Measurements from ENCODE around the gene WNT2. TPM values are rescaled to one million over a fixed set of nuclear protein-coding genes. Genes with fewer than 3 reads are reported as not detected.

Gene WNT2
- total RNA-seq, 1 donor from 2014 or later: under 0.01 TPM

DNA sequence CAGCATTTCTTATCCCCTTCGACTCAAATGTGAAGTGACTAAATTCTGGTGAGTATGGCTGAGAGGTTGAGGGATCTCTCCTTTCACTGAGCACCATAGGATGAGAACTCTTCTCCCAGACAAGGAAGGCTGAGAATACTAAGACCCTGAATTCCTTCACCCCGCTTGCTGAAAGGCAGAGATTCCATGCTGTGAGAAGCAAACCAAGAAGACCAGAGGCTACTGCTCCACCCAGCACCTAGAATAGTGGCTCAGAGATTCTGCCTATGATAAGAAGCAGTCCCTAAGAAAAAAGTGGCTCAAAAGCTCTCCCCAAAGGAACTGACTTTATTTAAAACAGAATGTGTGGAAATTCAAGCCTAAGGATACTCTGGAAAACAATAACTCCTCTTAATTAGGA is 26.7 kb upstream of the WNT2 start:
- no peak overlapping the region for H3K4me3 ChIP-seq (ENCODE audit: low read depth, low read length)
- DNase-seq (ENCODE audit: low read depth) (no peak), FAIRE-seq (peak; percentile 28)
- H3K27me3 ChIP-seq (ENCODE audit: control insufficient read depth, insufficient read depth, low read length): peaks cover 3% of the 10 kb centered on the region
- TF ChIP-seq, protein P1, sequence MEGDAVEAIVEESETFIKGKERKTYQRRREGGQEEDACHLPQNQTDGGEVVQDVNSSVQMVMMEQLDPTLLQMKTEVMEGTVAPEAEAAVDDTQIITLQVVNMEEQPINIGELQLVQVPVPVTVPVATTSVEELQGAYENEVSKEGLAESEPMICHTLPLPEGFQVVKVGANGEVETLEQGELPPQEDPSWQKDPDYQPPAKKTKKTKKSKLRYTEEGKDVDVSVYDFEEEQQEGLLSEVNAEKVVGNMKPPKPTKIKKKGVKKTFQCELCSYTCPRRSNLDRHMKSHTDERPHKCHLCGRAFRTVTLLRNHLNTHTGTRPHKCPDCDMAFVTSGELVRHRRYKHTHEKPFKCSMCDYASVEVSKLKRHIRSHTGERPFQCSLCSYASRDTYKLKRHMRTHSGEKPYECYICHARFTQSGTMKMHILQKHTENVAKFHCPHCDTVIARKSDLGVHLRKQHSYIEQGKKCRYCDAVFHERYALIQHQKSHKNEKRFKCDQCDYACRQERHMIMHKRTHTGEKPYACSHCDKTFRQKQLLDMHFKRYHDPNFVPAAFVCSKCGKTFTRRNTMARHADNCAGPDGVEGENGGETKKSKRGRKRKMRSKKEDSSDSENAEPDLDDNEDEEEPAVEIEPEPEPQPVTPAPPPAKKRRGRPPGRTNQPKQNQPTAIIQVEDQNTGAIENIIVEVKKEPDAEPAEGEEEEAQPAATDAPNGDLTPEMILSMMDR (IDR thresholded peaks at IDR 0.05; ENCODE audit: insufficient read depth, low read length, severe bottlenecking): no peak
- H3K36me3 ChIP-seq (ENCODE audit: control insufficient read depth, insufficient read depth, low read length): no peaks in the 10 kb centered on the region

DNA sequence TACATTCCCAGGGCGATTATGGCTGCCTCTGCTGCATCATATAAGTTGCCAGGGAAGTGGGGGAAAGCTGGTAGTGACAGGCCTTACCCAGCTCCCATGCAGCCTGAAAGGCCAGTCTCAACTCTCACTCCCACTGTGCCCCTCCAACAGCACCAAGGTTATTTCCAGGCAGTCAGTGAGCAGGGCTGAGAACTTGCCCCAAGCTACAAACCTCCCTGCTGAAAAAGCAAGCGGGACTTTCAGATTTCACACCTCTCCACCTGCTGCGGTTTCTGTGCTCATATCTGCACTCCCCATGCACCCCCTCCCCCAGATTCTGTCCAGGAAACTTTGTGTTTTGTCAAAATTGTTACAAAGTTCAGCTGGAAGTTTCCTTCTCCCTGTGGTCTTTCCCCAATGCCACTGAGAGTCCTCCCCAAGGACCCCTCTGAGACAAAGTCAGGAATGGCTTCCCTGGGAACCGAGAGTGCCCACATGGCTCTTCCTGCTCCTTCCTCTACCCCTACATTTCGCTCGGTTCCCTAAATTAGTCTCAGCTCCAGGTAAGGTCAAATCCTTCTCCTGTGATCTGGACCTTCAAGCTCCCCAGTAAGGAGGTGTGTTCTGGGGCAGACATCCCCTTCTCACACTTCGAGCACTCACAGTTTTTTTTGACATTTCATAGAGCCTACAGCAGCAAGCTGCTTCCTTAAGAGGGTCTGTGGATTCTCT is 25.3 kb upstream of the WNT2 start:
- no peaks in the 10 kb centered on the region for H3K36me3 ChIP-seq (ENCODE audit: control insufficient read depth, insufficient read depth, low read length)
- H3K4me3 ChIP-seq (ENCODE audit: low read depth, low read length): no peak overlapping the region
- FAIRE-seq (no peak), DNase-seq (ENCODE audit: low read depth) (no peak)
- TF ChIP-seq, protein P1 (IDR thresholded peaks at IDR 0.05; ENCODE audit: insufficient read depth, low read length, severe bottlenecking): no peak
- peaks cover 3% of the 10 kb centered on the region for H3K27me3 ChIP-seq (ENCODE audit: control insufficient read depth, insufficient read depth, low read length)

- H3K27me3 ChIP-seq (ENCODE audit: control insufficient read depth, insufficient read depth, low read length): peaks cover 3% of the 10 kb centered on the region
- no peak overlapping the region for H3K4me3 ChIP-seq (ENCODE audit: low read depth, low read length)
- FAIRE-seq: no peak
- no peak for DNase-seq (ENCODE audit: low read depth)
- TF ChIP-seq, protein P1 (IDR thresholded peaks at IDR 0.05; ENCODE audit: insufficient read depth, low read length, severe bottlenecking): no peak
- no peaks in the 10 kb centered on the region for H3K36me3 ChIP-seq (ENCODE audit: control insufficient read depth, insufficient read depth, low read length)
Observed at GRCh38 chr7:117347480-117347879, 24.6 kb upstream of the WNT2 start.

GRCh38 chr7:117346161-117346560 is 23.3 kb upstream of the WNT2 start:
- Histone ChIP-seq H3K36me3 (ENCODE audit: control insufficient read depth, insufficient read depth, low read length) (no peaks in the 10 kb centered on the region), H3K4me3 (ENCODE audit: low read depth, low read length) (no peak overlapping the region), H3K27me3 (ENCODE audit: control insufficient read depth, insufficient read depth, low read length) (peaks cover 3% of the 10 kb centered on the region)
- TF ChIP-seq, protein P1 (IDR thresholded peaks at IDR 0.05; ENCODE audit: insufficient read depth, low read length, severe bottlenecking): no peak
- DNase-seq (ENCODE audit: low read depth) (no peak), FAIRE-seq (no peak)

GRCh38 chr7:117338020-117338419 is 15.2 kb upstream of the WNT2 start:
- TF ChIP-seq, protein P1 (IDR thresholded peaks at IDR 0.05; ENCODE audit: insufficient read depth, low read length, severe bottlenecking): no peak
- no peak for DNase-seq (ENCODE audit: low read depth)

GRCh38 chr7:117333168-117333567 is 10.3 kb upstream of the WNT2 start:
- Histone ChIP-seq H3K27me3 (ENCODE audit: control insufficient read depth, insufficient read depth, low read length) (peaks cover 2% of the 10 kb centered on the region), H3K36me3 (ENCODE audit: control insufficient read depth, insufficient read depth, low read length) (no peaks in the 10 kb centered on the region), H3K4me3 (ENCODE audit: low read depth, low read length) (no peak overlapping the region)
- FAIRE-seq (no peak), DNase-seq (ENCODE audit: low read depth) (no peak)
- TF ChIP-seq, protein P1 (IDR thresholded peaks at IDR 0.05; ENCODE audit: insufficient read depth, low read length, severe bottlenecking): peak; percentile 9

More at GRCh38 chr7:117338020-117338419, 15.2 kb upstream of the WNT2 start:
- no peak for FAIRE-seq
- no peaks in the 10 kb centered on the region for H3K36me3 ChIP-seq (ENCODE audit: control insufficient read depth, insufficient read depth, low read length)
- peaks cover 2% of the 10 kb centered on the region for H3K27me3 ChIP-seq (ENCODE audit: control insufficient read depth, insufficient read depth, low read length)
- H3K4me3 ChIP-seq (ENCODE audit: low read depth, low read length): no peak overlapping the region
